ENCODE data around the gene EPHB6.

Gene EPHB6

DNA sequence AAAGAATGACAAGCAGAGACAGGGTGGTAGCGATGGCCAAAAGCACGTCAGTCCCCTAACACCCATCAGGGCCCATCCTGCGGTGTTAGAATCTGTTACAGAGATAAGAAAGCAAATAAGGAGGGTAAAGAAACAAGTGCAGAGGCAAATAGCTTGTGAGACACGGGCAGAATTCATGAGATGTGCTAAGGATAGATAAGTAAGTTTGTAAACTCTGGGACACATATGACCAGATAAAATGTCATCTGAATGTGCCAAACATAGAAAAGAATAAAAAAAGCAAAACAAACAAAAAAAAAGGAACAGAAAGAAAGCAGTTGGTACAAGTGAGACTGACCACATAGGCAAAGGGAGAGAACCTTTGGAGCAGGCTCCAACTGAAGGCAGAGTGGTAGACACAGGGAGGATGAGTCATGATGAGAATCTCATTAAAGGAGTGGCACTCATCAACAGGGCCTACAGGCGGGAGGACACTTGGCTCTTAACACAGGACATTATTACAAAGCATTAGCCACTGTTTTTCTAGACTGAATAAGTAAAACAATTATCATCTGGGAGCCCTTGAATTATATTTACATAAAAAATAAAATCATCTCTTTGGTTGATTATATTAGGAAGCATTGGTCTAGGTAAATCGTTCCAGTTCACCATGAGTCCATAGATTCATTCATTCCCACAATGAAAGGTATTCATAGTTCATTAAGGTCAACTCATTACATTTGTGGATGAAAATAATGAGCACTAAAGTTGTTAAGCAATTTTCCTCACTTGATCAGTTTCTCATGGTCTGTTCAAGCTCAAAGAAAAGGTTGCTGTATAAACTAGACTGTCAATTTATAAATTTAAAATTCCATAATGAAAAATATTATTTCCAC lies 21.5 kb upstream of the EPHB6 start:
- no peak for DNase-seq (ENCODE audit: low read depth)

DNA sequence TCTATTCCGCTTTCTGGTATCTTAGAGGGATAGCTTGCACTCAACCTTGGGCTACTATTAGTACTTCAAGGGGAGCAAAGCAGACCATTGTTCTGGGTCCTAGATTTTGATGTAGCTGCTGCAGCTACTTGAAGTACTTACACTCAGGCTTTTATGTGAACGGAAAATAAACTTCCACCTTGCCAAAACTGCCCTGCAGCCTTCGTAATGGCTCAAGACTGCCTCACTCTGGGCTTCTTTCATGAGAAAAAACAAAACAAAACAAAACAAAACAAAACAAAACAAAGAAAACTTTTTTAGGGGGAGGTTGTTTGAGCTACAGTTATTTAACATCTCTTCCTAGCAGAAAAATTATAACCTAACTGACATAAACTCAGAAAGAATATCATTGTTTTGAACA lies 19.4 kb upstream of the EPHB6 start:
- no peak for DNase-seq (ENCODE audit: low read depth)

GRCh38 chr7:142836426-142836825 lies 18.4 kb upstream of the EPHB6 start:
- no peak for DNase-seq (ENCODE audit: low read depth)

DNA sequence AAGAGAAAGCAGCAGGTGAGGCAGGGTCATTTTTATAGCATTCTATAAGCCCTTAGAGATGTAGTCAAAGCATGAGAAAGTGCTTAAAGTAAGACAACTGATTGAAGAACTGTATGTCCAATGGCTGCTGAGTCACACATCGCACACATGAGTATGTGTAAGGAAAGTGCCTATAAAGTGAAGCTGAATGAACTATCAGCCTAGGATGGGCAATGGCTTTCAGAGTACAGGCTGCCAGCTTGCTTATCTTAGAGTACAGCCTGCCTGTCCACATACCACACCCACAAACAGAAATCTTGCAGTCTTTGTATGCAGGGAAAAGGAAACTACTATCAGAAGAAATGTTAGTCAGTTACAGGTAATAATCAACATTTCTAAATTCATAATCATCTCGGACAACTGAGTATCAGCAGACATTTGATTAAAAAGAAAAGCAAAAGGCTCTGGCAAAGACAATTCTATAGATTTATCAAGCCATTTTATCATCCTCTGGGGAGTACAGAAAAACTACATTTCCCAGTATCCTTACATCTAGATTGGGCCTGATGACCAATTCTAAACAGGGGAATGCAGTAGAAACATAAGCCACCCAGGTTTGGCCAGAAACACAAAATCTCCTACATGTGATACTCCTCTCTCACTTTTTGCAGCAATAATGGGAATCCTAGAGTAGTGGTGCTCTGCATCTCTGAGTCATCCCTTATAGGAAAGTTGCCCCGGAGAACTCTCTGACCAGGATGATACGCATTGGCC lies 16.2 kb upstream of the EPHB6 start:
- DNase-seq (ENCODE audit: low read depth): no peak

GRCh38 chr7:142842251-142842766 lies 12.6 kb upstream of the EPHB6 start:
- DNase-seq (ENCODE audit: low read depth): no peak

GRCh38 chr7:142847353-142847752 lies 7.5 kb upstream of the EPHB6 start:
- DNase-seq (ENCODE audit: low read depth): no peak

DNA sequence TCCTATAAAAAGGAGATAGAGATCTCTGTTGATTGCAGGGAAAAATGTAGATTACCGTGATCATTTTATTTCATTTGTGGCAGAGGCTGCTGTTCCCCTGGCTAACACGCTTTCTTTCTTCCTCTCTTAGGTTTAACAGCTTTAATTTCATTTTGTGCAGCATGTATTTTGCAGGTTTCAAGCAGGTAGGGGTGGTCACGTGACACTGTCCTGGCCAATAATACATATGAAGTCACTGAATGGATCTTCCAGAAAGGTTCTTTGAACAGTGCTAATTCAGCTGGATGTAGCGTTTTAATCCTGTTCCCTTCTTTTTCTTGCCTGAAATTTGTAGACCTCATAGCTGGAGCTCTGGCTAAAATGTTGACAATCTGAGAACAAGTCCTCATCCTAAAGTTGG lies 3.6 kb upstream of the EPHB6 start:
- no peak for DNase-seq (ENCODE audit: low read depth)

GRCh38 chr7:142851919-142852318 lies 3.0 kb upstream of the EPHB6 start:
- no peak for DNase-seq (ENCODE audit: low read depth)

GRCh38 chr7:142853739-142854371 lies 1.0 kb upstream of the EPHB6 start:
- DNase-seq (ENCODE audit: low read depth): peak; percentile 57

- DNase-seq (ENCODE audit: low read depth): no peak
Measured at GRCh38 chr7:142855114-142855743, 353 bp downstream of the EPHB6 start.

DNA sequence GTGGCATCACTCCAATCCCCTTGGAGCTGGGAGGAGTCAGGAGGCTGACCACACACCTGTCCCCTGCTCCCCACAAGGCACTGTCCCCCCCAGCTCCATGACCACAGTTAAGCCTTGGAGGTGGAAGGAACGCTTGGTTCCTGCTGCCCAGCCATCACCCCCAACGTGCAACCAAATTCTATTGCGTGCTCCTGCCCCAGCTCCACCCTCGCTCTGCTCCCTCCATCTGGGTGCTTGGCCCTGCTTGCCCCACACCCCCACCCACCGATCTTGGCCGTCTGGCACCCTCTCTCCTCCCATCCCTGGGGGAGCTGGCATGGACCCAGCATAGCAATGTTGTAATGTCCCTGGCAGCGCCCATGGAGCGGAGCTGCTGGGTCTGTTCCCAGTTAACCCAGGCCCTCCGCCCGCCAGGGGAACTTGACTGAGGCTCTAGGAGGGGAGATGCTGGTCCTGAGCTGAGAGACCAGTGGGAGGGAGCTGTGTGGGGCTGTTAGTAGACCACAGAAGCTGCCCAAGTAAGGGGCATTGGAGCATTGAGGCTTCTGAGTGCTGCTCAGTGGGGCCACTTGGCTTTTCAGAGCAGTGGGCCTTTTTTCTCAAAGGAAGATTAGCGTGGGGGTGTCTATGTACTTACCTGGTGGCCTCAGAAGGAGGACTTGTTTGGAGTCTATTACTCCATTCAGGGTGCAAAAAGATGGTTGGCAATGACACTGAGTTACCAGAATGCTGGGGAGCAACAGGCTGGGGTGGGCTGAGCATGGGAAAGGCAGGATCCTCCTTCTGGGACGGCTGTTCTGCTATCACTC lies 1.1 kb downstream of the EPHB6 start:
- no peak for DNase-seq (ENCODE audit: low read depth)

GRCh38 chr7:142856565-142857245 lies 1.8 kb downstream of the EPHB6 start:
- no peak for DNase-seq (ENCODE audit: low read depth)

GRCh38 chr7:142857625-142858024 lies 2.7 kb downstream of the EPHB6 start:
- no peak for DNase-seq (ENCODE audit: low read depth)

DNA sequence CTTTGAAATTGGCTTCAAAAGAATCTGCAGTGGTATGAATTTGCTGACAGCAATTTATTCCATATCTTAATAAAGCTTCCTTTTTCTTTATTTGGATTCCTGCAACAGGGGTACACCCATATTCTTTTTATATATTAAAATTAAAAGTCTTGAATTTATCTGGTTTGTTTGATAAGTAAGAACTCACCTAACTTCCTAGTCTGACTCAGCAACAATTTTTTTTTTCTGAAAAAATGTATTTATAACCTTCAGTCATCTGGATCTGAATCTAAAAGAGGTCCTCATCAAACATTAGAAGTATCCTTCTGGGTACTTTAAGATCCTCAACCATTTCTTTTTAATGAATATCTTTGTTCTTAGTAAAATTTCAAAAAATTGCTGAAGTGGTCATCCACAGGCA lies 4.5 kb downstream of the EPHB6 start:
- no peak for DNase-seq (ENCODE audit: low read depth)

DNA sequence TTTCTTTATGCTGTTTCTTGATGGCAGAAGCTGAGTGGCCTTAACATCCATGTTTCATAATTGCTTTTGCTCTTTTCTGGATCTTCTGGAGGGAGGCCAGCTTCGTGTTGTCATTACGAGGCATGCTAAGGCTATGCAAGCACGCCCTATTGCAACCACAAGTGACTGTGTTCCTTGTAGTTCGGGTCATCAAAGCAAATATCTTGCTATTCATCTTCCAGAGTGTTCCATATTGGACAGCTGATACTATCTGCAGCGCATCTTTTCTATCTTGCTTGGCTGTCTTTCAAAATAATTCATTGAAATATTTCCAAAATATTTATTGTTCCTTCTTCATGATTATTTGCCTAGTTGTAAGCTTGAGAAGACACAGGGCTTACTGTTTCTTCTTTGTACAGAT lies 5.0 kb downstream of the EPHB6 start:
- DNase-seq (ENCODE audit: low read depth): peak; percentile 16

GRCh38 chr7:142860968-142861367 lies 6.1 kb downstream of the EPHB6 start:
- DNase-seq (ENCODE audit: low read depth): no peak

DNA sequence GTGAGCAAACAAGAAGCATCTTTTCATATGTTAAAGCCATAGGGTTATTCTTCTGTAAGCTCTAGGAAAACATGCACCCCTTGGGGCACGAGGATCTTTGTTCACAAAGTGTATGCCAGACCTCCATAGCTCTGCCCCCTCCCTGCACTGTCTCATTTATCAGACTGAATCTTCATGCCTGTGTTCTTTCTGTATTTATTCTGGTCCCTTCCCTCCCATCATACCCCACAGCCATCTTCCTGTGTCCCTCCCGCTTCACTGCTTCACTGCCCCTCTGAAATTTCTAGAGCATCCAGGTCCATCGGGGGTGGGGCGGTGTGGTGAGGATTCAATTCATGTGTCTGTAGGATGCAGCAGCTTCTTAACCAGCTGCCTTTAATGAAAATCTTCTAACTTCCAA lies 7.5 kb downstream of the EPHB6 start:
- no peak for DNase-seq (ENCODE audit: low read depth)

GRCh38 chr7:142862786-142863400 lies 8.0 kb downstream of the EPHB6 start:
- DNase-seq (ENCODE audit: low read depth): no peak

DNA sequence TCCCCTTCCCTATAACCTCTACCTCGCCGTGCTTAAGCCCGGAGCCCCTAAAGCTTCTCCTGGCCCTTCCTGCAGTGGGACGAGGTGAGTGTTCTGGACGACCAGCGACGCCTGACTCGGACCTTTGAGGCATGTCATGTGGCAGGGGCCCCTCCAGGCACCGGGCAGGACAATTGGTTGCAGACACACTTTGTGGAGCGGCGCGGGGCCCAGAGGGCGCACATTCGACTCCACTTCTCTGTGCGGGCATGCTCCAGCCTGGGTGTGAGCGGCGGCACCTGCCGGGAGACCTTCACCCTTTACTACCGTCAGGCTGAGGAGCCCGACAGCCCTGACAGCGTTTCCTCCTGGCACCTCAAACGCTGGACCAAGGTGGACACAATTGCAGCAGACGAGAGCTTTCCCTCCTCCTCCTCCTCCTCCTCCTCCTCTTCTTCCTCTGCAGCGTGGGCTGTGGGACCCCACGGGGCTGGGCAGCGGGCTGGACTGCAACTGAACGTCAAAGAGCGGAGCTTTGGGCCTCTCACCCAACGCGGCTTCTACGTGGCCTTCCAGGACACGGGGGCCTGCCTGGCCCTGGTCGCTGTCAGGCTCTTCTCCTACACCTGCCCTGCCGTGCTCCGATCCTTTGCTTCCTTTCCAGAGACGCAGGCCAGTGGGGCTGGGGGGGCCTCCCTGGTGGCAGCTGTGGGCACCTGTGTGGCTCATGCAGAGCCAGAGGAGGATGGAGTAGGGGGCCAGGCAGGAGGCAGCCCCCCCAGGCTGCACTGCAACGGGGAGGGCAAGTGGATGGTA lies 9.2 kb downstream of the EPHB6 start:
- DNase-seq (ENCODE audit: low read depth): no peak

All from ELR (cell line).